ENCODE measurements around the gene ALDH5A1.
A peak's percentile ranks its signal among the peaks of the same experiment; 100 is the strongest.

Gene ALDH5A1

DNA sequence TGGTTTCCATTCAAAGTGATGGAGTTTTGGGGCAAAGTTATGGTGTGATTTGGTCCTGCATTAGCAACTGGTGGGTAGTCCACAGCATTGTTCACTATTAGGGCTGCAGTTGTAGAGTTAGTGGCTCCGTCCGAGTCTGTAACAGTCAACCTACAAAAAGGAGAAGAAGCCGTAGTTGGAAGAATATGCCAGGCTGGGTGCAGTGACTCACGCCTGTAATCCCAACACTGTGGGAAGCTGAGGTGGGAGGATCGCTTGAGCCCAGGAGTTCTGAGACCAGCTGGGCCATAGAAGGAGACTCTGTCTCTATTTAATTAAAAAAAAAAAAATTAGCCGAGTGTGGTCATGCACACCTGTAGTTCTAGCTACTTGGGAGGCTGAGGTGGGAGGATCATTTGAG lies 81.7 kb downstream of the ALDH5A1 start:
- no peak for DNase-seq

DNA sequence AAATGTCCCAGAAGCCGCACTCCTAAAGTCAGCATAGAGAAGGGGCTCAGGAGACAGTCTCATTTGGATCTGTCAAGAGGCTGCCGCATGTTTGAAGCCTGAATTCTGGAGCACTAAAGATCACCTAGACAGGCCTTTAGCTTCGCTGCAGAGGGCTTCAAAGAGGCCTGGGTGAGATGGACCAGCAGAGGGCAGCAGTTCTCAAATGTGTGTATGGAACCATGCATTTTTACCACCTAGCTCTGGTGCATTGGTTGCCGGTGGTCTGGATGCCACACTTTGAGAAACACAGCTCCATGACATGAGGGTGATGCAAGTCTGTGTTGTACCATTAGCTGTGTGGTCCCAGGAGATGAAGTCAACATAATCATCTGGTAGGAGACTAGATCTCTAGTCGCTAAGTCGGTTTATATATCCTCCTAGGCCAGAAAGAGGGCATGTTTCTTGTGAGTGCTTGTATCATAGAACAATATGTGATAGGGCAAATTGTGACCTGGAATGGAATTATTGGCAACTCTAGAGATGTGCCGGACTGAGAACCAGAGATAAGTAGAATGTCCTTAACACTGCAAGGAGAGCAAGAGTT lies 86.4 kb downstream of the ALDH5A1 start:
- peak; percentile 57 for DNase-seq

DNA sequence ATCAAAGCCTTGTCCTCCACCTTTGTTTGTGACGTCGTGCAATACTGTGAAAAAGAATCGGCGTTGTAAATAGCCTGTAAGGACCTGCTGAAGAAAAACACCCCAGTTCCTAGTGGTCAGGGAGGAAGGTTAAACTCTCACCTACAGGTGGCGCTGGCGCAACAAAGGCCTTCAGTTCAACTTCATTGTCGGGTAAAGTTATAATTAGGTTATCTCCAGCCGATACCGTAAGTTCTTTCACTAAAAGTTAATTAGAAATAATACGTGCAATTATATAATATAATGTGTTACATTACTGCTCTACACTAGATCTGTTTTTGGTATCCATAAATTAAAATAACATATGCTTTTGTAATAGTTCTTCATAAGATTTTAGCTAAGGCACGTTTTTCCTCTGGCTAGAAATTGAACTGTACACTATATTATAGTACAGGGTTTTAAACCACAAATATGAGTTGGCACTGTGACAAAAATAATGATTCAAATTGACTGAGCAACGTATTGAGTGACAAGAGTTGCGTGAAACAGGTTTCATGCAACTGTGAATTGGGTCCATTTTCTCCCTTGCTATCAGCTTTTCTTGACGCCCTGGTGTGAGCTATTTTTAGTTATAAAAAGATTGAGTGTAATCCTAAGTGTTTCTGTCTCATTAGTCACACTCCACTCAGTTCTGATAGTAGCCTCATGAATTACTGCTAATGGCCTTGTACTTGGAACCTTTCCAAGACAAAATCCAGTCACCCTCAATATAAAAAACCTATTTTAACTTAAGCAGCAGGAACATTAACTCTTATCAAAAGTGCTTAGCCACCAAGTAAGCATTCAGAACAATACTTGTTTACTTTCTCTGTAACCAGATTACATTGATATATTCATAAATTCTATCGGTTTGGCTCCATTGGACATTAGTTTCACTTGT lies 89.0 kb downstream of the ALDH5A1 start:
- DNase-seq: peak; percentile 39

DNA sequence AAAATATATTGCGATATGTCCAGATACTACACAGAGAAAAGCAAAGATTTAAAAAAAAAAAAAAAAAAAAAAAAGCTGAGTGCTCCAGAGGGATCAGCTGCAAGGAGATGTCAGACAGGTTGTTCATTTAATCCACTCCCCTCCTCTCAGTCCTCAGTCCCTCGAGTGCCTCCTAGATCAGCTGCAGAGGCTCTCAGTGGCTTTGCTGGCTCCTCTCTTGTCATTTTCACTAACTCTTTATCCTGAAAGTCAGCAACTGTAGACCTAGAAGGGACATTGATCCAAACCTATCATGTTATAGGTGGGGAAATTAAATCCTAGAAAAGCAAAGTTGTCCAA lies 89.6 kb downstream of the ALDH5A1 start:
- no peak for DNase-seq

All from HCEC 1CT (cell line).